Endothelial cell of coronary artery (primary cell): ENCODE results near the gene CARD18. TPM values are rescaled to one million over a fixed set of nuclear protein-coding genes. Genes with fewer than 3 reads are reported as not detected.

ENCODE experiments used
- total RNA-seq: library from RNA; depleted of rRNA; stranded (reverse); fragments of >200 nt; gene quantifications from 2 replicates; pipeline ENCODE4 v1.2.3, GENCODE V29; 2014

Gene CARD18
- not detected in 2 replicates for total RNA-seq

GRCh38 chr11:105139669-105140068 is at the start of gene CARD18:
Gene CARD18 (minus strand): TSS chr11:105139769. CDS start chr11:105139726, 43 bp downstream.

Other genes with a start within 250 kb of the CARD18 start
- 1.6 and 1.7 TPM in 2 replicates for gene CASP12, start 241.3 kb downstream of the CARD18 start, total RNA-seq
- gene CASP4, start 171.2 kb downstream of the CARD18 start, total RNA-seq, result 142 and 177 TPM in 2 replicates
- 0.09 TPM in 1 of 2 replicates, not detected in the other for gene CASP5, start 116.6 kb downstream of the CARD18 start, total RNA-seq
- 10.0 and 43.6 TPM in 2 replicates for gene CASP1, start 104.6 kb downstream of the CARD18 start, total RNA-seq
- 42.3 and 105 TPM in 2 replicates for gene CARD16, start 94.4 kb downstream of the CARD18 start, total RNA-seq